Stimulated activated CD8-positive, alpha-beta memory T cell treated with anti-CD3 and anti-CD28 coated beads, Interleukin-15, amount 100 ng/mL, for 4 hours (primary cell): ENCODE data around the gene EMC8.

Experiments used
- DNase-seq, 2 donors: peaks; one replicate each; pipeline ENCODE4 v3.0.0-alpha.2; 2020; ENCODE audit warnings: low read depth in 2 of 2

The EMC8 gene

DNA sequence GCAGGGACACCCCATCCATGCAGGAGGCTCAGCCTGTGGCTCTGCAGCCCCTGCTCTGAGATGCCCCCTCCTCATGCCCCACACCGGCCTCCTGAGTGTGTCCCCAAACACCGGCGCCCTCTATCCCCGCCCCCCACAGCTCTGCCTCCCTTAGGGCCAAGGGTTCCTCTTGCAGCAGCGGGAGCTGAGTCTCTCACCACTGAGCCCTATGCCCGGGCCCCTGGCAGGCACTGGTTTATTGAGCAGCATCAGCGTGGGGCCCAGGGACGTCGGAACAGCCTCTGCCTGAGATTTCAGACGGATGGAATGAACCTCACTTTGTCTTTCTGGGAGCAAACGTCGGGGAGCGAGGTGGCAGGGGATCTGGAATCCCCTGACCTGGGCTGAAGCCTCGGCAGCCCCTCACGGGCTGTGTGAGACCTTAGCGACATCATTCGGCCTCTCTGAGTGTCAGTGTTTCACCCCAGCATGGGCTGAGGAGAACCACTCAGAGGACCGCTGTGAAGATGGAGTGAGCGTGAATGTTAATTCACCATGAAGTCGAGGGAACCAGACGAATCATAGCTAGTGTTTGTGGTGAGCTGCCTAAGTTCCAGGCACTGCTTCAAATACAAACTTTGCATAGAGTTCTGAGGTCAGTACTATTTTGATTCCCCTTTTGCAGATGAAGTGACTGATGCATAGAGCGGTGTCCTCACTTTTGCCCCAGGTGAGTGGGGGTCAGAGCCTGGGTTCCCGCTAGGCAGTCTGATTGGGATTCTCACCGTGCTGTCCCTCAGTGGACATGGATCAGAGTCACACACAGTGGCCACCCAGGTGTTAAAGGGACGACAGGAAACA lies 43.2 kb downstream of the EMC8 start:
- no peak for DNase-seq

DNA sequence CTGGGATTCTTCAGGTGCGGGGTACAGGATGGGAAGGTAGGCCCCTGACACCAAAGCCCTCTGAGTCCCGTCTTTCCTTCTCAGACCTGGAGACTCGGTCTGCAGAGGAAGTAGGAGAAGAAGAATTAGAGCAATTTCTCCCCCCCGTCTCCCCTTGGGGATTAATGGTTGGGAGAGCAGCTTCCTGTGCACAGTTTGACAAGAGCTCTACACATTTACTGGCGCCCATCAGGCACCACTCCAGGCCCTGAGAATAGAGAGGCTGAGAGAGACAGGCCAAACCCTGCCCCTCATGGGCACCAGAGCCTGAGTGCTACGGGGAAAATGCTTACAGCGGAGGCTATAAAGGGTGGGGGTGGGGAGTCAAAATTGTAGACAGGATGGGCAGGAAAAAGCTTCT lies 44.9 kb downstream of the EMC8 start:
- DNase-seq: no peak

DNA sequence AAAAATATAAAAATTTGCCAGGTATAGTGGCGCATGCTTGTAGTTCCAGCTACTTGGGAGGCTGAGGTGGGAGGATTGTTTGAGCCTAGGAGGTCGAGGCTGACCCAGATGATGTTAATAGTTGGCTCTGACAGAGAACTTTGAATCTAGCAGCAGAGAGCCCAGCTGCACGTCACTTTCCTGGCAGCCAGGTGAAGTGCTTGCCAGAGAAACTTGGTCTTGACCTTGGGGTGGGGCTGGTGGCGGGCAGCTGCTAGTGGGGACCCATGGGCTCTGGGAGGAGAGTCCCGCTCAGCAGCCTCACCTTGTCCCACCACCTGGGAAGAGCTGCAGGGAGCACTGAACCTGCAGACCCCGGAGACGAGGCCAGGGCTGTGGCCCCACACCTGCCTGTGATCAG lies 45.4 kb downstream of the EMC8 start:
- DNase-seq: no peak

DNA sequence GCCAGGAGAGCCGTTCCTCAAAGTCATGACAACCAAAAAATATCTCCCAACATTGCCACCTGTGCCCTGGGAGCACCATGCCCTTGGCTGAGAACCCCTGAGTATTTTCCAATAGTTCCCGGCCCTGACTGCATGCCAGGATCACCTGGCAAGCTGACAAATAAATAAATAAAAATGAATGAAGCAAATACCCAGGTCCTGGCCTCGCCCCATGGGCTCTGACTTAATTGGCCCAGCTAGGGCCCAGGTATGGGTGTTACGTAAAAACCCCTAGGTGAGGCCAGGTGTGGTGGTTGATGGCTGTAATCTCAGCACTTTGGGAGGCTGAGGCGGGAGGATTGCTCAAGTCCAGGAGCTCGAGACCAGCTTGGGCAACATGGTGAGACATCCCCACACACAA lies 45.8 kb downstream of the EMC8 start:
- DNase-seq: no peak

DNA sequence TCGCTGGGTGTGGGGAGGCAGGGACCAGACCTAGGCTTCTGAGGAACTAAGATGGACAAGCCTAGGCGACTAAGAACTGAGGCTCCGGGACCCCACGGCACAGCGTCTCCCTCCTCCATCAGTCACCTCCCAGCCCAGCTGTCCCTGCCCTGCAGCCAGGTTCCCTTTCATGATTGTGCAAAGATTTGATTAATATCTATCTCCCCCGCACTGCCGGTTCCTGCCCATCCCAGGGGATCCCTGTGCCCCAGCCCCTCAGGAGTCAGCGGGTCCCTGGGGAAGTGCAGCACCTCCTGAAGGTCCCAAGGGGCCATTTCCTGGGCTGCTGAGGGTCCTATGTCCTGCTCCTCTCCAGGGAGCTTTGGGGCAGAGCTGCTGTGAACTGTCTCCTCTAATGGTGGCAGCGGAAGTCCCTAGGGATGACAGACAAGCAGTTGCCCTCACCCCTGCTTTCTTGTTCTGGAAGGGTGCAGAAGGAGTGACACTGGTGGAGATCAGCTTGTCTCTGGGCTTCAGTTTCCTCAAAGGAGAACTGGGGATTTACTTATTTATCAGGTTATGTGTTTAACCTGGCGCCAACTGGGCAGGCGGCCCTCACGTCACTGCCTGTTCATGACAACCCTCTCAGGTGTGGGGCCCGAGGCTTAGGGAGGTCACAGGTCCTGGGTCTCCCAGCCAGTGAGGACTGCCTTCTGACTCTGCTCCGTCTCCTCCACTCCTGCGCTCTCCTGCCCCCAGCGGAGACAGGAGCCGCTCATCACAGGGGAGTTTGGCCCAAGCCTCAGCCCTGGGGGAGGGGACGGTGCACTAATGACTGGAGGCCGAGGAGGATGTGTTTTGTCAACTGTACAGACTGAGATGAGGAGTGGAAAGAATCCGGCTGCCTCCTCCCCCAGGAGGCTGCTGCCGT lies 46.6 kb downstream of the EMC8 start:
- no peak for DNase-seq

DNA sequence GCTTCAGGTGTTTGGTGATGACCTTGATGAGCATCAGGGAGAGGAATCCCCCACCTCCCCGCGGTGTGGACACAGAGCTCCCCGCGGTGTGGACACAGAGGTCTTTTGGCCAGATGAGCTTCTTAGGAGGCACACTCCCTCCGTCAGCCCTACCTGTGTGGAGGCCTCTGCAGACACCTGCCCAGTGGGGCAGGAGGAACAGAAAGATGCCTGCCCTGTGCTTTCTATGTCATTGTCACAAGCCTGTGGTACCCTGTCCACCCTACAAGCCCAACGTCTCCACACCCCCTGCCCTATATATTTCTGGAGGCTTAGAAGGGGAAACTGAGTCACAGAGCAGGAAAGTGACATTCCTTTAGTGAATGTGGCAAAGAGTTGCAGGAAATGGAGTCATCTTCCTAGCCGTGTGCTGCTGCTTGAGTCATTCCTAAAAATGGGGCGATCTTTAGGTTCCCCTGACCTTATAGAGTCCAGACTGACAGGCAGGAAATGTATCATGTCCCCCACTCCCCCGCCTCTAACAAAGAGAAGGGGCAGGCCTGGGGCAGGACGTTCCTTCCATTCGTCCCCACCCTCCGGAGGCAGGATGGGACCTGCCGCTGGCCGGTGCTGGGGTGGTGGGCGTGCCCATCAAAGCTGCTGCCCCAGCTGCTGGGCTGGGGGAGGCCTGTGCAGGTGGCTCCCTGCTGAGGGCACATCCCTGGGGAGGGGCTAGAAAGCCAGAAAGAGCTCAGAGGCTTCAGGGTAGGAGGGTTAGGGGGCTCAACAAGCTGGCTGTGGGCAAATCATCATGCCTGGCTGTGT lies 47.4 kb downstream of the EMC8 start:
- DNase-seq: no peak

DNA sequence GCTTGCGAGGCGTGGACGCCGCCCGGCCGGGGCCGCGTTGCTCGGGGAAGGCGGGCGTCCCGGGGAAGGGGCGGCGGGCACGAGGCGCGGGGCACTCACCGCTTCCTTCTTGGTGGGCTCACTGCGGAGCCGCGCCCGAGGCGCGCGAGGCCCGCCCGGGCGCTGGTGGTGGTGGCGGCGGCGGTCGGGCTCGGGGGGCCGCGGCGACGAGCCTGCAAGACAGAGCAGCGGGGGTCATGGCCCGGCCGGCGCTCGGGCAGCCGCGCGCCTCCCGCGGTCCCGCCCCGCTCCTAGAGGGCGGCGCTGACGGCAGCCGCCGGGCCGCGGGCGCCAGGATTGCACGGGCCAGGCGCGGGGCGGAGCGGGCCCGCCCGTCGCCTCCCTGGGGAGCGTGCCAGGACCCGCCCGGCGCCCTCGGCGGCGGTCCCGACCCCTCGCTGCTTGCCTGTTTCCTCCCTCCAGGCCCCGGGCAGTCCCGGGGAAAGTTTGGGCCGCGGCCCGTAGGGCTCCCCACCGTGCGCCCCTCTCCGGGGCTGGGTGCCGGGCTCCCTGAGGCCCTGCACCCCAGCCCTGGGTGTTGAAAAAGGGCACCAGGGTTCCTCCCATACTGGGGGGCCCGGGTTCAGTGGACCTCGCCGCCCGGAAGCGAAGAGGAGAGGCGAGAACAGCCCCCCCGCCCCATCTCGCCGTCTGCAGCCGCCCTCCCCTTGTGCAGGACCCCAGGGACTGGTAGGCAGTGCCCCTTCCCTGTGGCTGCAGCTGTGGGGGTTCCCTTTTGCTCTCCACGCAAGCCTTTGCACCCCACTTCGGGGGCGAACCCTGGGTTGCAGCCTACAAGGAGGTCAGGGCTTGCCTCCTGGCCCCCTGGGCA lies 48.3 kb downstream of the EMC8 start, which contains the start of gene C16orf74:
C16orf74 (minus strand) TSS at position 270 of the 871 bp plus-strand sequence. CDS start 15,879 bp downstream, outside the sequence.
- DNase-seq: no peak

DNA sequence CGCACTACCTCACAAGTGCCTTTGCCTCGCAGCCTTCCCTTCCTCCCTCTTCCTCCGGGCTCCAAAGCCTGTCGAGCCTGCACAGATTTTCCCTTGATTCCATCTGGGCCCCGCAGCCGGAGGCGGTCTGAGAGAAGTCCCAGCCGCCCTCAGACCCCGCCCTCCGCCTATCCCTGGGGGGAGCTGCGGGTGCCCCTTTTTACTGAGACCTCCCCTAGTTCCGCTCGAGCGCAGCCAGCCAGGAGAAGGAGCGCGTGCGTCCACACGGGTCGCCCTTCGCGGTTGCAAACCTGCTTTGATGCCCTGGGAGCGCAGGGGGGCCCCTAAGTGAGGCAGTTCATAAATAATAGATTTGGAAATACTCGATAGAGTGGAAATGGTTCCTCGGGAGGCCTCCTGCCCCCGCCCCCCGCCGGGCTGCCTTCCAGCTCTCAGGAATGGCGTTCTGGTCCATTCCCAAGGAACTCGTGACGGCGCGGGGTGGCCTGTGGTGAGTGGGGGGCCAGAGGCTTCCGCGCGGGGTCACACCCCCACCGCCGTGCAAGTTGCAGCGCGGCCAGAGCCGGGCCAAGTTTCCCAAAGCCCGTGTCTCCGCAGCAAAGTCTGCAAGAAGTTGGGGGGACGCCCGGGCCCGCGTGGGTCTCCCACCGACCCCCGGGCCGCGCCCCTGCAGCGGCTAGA lies 49.1 kb downstream of the EMC8 start:
- no peak for DNase-seq

DNA sequence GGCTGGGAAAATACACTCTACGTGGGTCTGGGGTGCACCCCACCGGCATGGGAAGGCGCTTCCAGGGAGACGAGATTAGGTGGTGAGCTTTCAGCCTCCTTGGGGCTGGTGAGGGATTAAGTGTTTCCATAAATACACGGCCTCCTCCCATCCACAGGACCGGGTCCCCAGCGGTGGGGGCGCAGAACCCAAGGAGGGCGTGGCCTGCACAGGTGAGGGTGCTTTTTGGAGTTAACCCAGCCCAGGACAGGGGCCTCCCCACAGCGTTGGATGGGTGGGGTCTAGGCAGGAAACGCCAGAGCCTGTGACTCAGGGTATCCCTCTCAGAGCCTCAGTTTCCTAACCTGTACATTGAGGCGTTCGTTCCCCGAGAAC lies 49.6 kb downstream of the EMC8 start:
- no peak for DNase-seq

DNA sequence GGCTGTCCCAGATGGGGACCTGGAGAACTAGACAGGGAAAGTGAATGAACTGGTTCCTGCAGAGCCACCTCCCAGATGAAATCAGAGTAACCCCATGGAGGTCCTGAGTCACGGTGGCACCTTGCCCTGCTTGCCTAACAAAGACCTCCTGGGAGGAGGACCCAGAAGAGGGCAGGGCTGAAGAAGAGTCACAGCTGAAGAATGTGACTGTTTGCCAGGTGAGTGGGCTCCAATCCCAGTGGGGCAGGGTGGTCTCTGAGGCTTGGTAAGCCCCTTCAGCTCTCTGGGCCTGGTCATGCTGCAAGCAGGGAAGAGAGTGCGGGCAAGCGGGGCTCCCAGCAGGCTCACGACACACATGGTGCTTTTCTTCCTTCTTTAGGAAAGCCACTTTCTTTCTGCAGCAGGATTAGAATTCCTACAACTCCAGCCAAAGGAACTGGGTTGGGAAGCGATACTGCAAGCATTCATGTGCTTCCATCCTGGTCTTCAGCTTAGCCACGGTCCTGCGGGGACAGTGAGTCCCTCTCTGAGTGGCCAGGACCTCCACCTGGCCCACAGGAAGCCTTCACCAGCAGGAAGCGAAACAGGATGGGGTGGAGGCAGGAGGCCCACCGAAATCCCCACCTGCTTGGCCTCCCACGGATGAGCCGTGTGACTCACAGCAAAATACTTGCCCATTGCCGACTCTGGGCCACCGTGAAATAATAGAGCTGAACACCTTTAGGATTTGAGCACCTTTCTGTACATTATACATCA lies 52.7 kb downstream of the EMC8 start:
- DNase-seq: no peak

DNA sequence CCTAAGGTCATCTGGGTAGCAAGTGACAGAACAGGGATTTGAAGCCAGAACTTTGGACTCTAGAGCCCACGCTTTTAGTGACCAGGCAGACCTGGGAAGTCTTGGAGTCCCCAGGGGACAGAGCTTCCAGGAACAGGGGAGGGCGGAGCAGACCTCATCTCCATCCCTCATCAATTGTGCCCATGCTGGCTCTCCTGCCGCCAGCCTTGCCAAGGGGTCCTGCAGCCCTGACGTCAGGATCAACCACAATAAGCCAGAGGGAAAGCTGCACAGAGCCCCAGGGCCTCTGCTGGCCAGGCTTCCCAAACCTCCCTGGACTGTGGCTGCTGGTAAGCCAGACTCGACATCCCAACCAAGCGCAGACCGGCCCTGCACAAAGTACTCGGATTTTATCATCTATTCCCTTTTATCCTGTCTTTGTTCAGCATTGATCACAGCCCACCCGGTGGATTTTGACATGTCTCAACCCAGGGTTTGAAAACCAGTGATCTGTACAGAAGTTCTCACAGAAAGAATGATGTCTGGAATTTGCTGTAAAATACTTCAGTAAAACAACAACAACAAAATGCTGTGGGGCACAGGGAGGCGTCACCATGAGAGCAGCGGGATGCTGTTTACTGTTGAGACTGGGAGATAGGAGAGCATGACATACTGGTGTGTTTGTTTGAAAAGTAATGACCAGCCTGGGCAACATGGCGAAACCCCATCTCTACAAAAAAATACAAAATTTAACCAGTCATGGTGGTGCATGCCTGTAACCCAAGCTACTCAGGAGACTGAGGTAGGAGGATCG lies 60.2 kb downstream of the EMC8 start:
- no peak for DNase-seq

DNA sequence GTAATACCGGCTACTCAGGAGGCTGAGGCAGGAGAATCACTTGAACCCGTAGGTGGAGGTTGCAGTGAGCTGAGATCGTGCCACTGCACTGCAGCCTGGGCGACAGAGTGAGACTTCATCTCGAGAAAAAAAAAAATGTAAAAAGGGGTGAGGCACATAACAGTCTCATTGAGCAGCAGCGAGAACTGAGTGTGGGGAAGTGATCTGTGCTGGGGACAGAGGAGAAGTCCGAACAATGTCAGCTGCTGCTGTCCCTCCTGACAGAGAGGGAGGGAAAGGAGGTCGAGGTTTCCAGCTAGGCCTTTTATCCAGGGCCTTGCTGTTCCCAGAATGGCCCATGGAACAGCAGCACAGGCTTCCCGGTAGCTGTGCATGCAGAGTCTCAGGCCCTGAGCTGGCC lies 62.4 kb downstream of the EMC8 start:
- no peak for DNase-seq

DNA sequence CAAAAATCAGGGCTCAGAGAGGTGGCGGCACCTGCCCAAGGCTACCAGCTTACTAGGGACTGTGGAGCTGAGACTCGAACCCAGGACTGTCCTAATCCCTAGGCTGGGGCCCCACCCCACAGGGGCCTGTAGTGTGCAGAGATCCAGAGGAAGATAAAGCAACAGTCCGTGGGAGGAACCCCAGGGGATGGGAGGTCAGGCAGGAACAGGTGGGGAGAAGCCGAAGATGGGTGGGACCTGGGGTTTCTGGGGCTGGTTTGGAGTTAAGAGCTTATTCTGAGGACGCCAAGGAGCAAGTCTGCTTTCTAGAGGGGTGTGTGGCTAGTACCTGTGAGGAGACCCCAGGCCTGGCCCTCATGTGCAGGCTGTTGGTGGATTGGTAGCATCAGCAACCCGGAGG lies 63.4 kb downstream of the EMC8 start:
- no peak for DNase-seq

DNA sequence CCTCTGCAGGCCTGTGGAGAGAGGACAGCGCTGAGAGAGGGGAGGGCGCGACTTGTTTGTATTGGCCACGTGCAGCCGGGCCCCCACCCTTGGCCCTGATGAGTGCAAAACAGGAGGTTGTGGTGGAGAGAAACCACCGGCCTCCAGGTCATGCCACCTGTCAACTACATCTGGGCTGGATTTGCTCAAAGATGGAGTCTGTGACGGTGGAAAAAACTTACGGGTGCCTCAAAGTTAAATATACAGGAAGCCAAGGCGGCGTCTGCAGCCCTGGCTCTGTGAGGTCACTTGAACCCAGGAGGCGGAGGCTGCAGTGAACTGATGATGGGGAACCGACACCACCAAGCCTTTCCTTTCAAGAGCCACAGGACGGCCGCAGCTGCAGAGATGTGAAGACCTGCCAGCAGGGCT lies 64.1 kb downstream of the EMC8 start:
- DNase-seq: peak in 1 of 2 donors; percentile 5

DNA sequence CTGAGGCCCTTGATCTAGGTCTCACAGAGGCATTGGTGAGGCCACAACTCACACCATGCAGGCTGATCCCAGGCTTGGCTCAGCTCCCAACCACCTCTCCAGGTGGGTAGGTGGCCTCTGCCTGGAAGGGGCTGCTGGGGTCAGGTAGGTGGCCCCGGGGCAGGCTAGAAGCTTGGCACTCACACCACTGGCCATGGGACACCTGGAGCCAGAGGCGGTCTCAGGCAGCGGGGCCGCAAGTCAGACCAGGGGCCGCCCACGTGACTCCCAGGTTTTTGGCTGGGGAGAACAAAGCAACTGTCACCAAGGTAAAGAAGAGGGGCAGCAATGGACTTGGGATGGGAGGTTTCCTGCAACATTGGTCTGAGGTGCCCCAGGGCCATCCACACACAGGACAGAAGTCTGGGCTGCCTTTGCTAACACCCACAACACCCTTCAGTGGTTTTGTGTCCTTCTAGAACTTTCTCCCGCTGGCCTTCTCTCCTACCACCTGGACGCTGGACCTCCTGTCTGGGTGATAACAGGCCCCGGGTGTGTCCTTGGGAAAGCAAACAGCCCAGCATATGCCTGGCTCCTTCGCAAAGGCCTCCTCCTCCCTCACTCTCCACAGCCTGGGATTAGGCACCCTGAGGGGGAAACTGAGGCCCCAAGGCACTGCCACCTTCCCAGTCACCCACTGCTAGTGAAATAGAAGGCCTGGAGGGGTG lies 64.9 kb downstream of the EMC8 start:
- no peak for DNase-seq

DNA sequence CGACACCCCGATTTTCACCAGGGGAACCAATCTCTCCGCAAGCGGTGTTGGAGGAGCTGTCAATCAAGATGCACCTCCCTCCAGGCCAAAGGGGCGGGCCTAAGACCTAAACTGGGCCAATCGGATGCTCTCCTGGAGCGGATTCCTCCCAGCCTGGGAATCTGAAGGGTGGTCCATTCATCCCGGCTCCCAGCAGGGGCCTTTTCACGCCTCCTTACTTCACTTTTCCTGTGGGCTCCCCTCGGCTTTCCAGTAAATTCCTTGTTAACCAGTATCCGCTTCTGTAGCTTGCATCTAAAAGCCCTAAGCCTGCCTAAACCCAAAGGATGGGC lies 65.5 kb downstream of the EMC8 start:
- no peak for DNase-seq

DNA sequence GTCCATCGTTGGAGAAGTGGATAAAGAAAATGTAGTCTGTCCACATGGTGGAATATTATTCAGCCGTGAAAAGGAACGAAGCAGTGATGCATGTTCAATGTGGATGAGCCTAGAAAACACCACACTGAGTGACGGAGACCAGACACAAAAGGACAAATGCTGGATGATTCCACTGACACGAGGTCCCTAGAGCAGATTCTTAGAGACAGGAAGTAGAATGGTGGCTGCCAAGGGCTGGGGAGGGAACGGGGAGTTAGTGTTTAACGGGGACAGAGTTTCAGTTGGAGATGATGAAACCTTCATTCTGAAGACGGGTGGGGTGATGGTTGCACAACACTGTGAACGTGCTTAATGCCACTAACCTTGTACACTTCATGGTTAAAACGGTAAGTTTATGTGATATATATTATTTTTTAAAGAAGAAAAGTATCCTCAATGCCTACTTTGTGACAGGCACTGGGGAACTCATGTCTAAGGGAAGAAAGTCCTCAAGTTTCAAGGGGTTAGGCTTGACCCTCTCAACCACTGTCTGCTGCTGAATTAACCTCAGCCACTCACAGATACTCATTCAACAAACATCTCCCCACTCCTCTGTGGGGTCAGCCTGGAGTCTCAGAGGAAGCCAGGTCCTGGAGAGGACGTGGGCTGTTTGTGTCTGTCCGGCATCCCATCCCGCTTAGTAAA lies 66.0 kb downstream of the EMC8 start:
- DNase-seq: no peak

DNA sequence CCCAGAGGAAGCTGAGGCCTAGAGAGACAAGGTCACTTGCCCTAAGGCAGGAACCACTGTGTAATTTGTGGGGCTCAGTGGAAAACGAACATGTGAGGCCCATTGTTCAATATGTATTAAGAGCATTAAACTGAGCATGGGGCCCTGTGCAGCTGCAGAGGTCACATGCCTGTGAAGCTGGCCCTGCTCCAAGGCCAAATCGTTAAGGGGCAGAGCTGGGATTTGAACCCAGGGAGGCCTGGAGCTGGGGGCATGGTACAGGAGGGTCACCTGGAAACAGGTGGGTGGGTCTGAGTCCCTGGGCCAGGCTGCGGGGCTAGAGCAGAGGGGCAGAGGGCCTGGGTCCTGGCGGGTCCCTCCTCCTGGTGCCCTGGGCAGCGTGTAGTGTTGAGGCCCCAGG lies 68.2 kb downstream of the EMC8 start:
- DNase-seq: no peak
